Mucosa of descending colon (tissue), 3 donors: ENCODE measurements around the gene SMURF2. TPM values are rescaled to one million over a fixed set of nuclear protein-coding genes. Genes with fewer than 3 reads are reported as not detected.
A peak's percentile ranks its signal among the peaks of the same experiment; 100 is the strongest.
"Not testable (repeated sequence)": the region's sequence is repeated elsewhere in the genome, so short reads cannot be mapped to it uniquely, and the experiment has no call there.

Experiments
- ATAC-seq: fragments of 200-7000 bp; cut with Tn5 transposase; one replicate; pipeline ENCODE4 v1.9.1; 2020; ENCODE audit warnings: mild to moderate bottlenecking, moderate library complexity
- DNase-seq, 3 donors: peaks; one replicate each; pipeline ENCODE4 v3.0.0-alpha.2; 2020
- H3K36me3 ChIP-seq: fragments of 200-600 bp; one replicate; pipeline ENCODE4 v1.8.0; 2021; ENCODE audit warnings: low read depth, mild to moderate bottlenecking
- H3K4me1 ChIP-seq: fragments of 200-600 bp; one replicate; pipeline ENCODE4 v1.8.0; 2021; ENCODE audit warnings: low read depth, mild to moderate bottlenecking
- H3K4me3 ChIP-seq: fragments of 200-600 bp; one replicate; pipeline ENCODE4 v1.8.0; 2021; ENCODE audit warnings: mild to moderate bottlenecking
- H3K9me3 ChIP-seq: fragments of 200-600 bp; one replicate; pipeline ENCODE4 v1.8.0; 2021; ENCODE audit warnings: mild to moderate bottlenecking
- CTCF ChIP-seq: fragments of 200-600 bp; IDR thresholded peaks from one replicate; pipeline ENCODE4 v1.8.0; 2022; ENCODE audit warnings: antibody characterized with exemption, mild to moderate bottlenecking
- intact Hi-C, 2 donors: fragments of 100-400 bp; cut with DNase I in 1 of 2; cut with micrococcal nuclease in 1 of 2; formaldehyde crosslinking; loops; one replicate each; pipeline versions ENCODE4 v1.11.0 to v1.11.1; 2022; cut with DNase I, micrococcal nuclease
- total RNA-seq, 3 donors: library from RNA; stranded (reverse); fragmentation: NEBNext Ultra II Directional in 2 of 3; extraction: Animal tissue kit (Norgen Biotek cat#: 25700) in 2 of 3; gene quantifications; one replicate each; pipeline versions ENCODE4 v1.2.1 to v1.2.4, GENCODE V29; 2021 to 2023
- donor health status: DM: no; HTN: no; CAD: no; lungs with moderate emphysema.
- donor health status: DM: no; HTN: no; CAD: no.
- donor health status: DM: no; HTN: yes; CAD: no.

The SMURF2 gene
- total RNA-seq, 3 donors from 2014 or later, result 14.9 to 25.4 (median 15.2) TPM

GRCh38 chr17:64661726-64661975 is 456 bp downstream of the SMURF2 start:
- no peaks in the 10 kb centered on the region for H3K36me3 ChIP-seq
- no peak for ATAC-seq
- H3K4me3 ChIP-seq, result peak overlapping the region; percentile 71
- TF ChIP-seq CTCF, result no peak
- no peaks in the 10 kb centered on the region for H3K9me3 ChIP-seq
- H3K4me1 ChIP-seq, result peaks cover 12% of the 10 kb centered on the region
- intact Hi-C loops, result no loop called here
- peak in 1 of 3 donors; percentile 45 for DNase-seq

GRCh38 chr17:64660978-64661725 is 955 bp downstream of the SMURF2 start:
- intact Hi-C loops, H3K9me3 ChIP-seq, H3K36me3 ChIP-seq: not testable (repeated sequence)
- DNase-seq, result peak; percentile 62 to 74 (median 64)
- Histone ChIP-seq H3K4me1 (peaks cover 12% of the 10 kb centered on the region), H3K4me3 (peak overlapping the region; percentile 71)
- peak; percentile 69 for ATAC-seq

- H3K36me3 ChIP-seq, H3K4me3 ChIP-seq, H3K9me3 ChIP-seq, intact Hi-C loops, ATAC-seq: not testable (repeated sequence)
- H3K4me1 ChIP-seq, result peaks cover 12% of the 10 kb centered on the region
- DNase-seq, result peak in 1 of 3 donors; percentile 22
These were observed 1.7 kb downstream of the SMURF2 start for GRCh38 chr17:64660195-64660977.

GRCh38 chr17:64658931-64659330 is 3.2 kb downstream of the SMURF2 start:
- intact Hi-C loops, result no loop called here
- no peaks in the 10 kb centered on the region for H3K36me3 ChIP-seq
- ATAC-seq, result no peak

GRCh38 chr17:64657610-64658125 is 4.4 kb downstream of the SMURF2 start:
- intact Hi-C loops, result no loop called here

More at GRCh38 chr17:64658931-64659330, 3.2 kb downstream of the SMURF2 start:
- Histone ChIP-seq H3K4me1 (peaks cover 12% of the 10 kb centered on the region), H3K9me3 (peaks cover 3% of the 10 kb centered on the region), H3K4me3 (no peak overlapping the region)
- no peak for TF ChIP-seq CTCF
- DNase-seq, result no peak

GRCh38 chr17:64655704-64656103 is 6.4 kb downstream of the SMURF2 start:
- DNase-seq (no peak), ATAC-seq (no peak)
- Histone ChIP-seq H3K9me3 (peaks cover 3% of the 10 kb centered on the region), H3K4me3 (no peak overlapping the region), H3K4me1 (peaks cover 12% of the 10 kb centered on the region), H3K36me3 (no peaks in the 10 kb centered on the region)
- no peak for TF ChIP-seq CTCF
- intact Hi-C loops, result no loop called here

More at GRCh38 chr17:64657610-64658125, 4.4 kb downstream of the SMURF2 start:
- DNase-seq (no peak), ATAC-seq (no peak)
- no peaks in the 10 kb centered on the region for H3K36me3 ChIP-seq
- peaks cover 3% of the 10 kb centered on the region for H3K9me3 ChIP-seq
- TF ChIP-seq CTCF, result no peak
- peaks cover 12% of the 10 kb centered on the region for H3K4me1 ChIP-seq
- no peak overlapping the region for H3K4me3 ChIP-seq
